ENCODE measurements around the gene NUTM2B.
"Not testable (repeated sequence)": the region's sequence is repeated elsewhere in the genome, so short reads cannot be mapped to it uniquely, and the experiment has no call there.

The NUTM2B gene

GRCh38 chr10:79726620-79727019, 23.6 kb downstream of the NUTM2B start:
- not testable (repeated sequence) for DNase-seq (ENCODE audit: low read depth in 2 of 2)

- not testable (repeated sequence) for DNase-seq (ENCODE audit: low read depth in 2 of 2)
Observed at GRCh38 chr10:79744844-79745243, 41.8 kb downstream of the NUTM2B start.

- DNase-seq (ENCODE audit: low read depth in 2 of 2): not testable (repeated sequence)
Observed at GRCh38 chr10:79748510-79748909, 45.5 kb downstream of the NUTM2B start.

GRCh38 chr10:79753601-79754000, 50.6 kb downstream of the NUTM2B start:
- not testable (repeated sequence) for DNase-seq (ENCODE audit: low read depth in 2 of 2)

- not testable (repeated sequence) for DNase-seq (ENCODE audit: low read depth in 2 of 2)
Observed at GRCh38 chr10:79758297-79758993, 55.4 kb downstream of the NUTM2B start.
